ENCODE measurements around the gene NDUFAF2.
"Not testable (repeated sequence)": the region's sequence is repeated elsewhere in the genome, so short reads cannot be mapped to it uniquely, and the experiment has no call there.

The NDUFAF2 gene

GRCh38 chr5:60944904-60945812 lies at the start of gene NDUFAF2, which contains the start of gene ERCC8:
Gene NDUFAF2, plus strand, starts transcription at chr5:60945205. Its CDS starts 51 bp downstream, at chr5:60945256.
Gene ERCC8, minus strand, starts transcription at chr5:60945070. Its CDS starts 62 bp downstream, at chr5:60945008.
- peak; percentile 81 for DNase-seq

- no peak for DNase-seq
These were observed 48.0 kb upstream of the NDUFAF2 start for GRCh38 chr5:60896991-60897390.

- DNase-seq: no peak
These were observed 41.6 kb upstream of the NDUFAF2 start for GRCh38 chr5:60903356-60903755.

GRCh38 chr5:60916646-60917045 lies 28.4 kb upstream of the NDUFAF2 start:
- DNase-seq: no peak

GRCh38 chr5:60918466-60918865 lies 26.5 kb upstream of the NDUFAF2 start:
- no peak for DNase-seq

GRCh38 chr5:60927450-60927849 lies 17.6 kb upstream of the NDUFAF2 start:
- DNase-seq: no peak

- DNase-seq: no peak
These were observed 16.0 kb upstream of the NDUFAF2 start for GRCh38 chr5:60929024-60929423.

GRCh38 chr5:60943624-60944023 lies 1.4 kb upstream of the NDUFAF2 start:
- DNase-seq: no peak

GRCh38 chr5:60945813-60946187 lies 795 bp downstream of the NDUFAF2 start:
- DNase-seq: no peak

GRCh38 chr5:60948738-60949137 lies 3.7 kb downstream of the NDUFAF2 start:
- no peak for DNase-seq

- DNase-seq: no peak
These were observed 10.2 kb downstream of the NDUFAF2 start for GRCh38 chr5:60955239-60955638.

- DNase-seq: no peak
These were observed 13.1 kb downstream of the NDUFAF2 start for GRCh38 chr5:60958088-60958487.

- DNase-seq: no peak
These were observed 13.7 kb downstream of the NDUFAF2 start for GRCh38 chr5:60958712-60959111.

- no peak for DNase-seq
These were observed 14.2 kb downstream of the NDUFAF2 start for GRCh38 chr5:60959156-60959555.

- no peak for DNase-seq
These were observed 15.6 kb downstream of the NDUFAF2 start for GRCh38 chr5:60960591-60960990.

GRCh38 chr5:60961685-60962084 lies 16.7 kb downstream of the NDUFAF2 start:
- DNase-seq: no peak

- DNase-seq: no peak
These were observed 27.2 kb downstream of the NDUFAF2 start for GRCh38 chr5:60972231-60972630.

GRCh38 chr5:60977956-60978737 lies 33.1 kb downstream of the NDUFAF2 start:
- no peak for DNase-seq

GRCh38 chr5:60978968-60979367 lies 34.0 kb downstream of the NDUFAF2 start:
- DNase-seq: no peak

- DNase-seq: no peak
These were observed 35.5 kb downstream of the NDUFAF2 start for GRCh38 chr5:60980511-60980910.

- not testable (repeated sequence) for DNase-seq
These were observed 37.1 kb downstream of the NDUFAF2 start for GRCh38 chr5:60982127-60982526.

GRCh38 chr5:60989790-60990189 lies 44.8 kb downstream of the NDUFAF2 start:
- no peak for DNase-seq

- DNase-seq: no peak
These were observed 47.9 kb downstream of the NDUFAF2 start for GRCh38 chr5:60992871-60993270.

- DNase-seq: no peak
These were observed 48.4 kb downstream of the NDUFAF2 start for GRCh38 chr5:60993425-60993824.

All from GDM1 (cell line).